Activated CD4-positive, alpha-beta T cell treated with anti-CD3 and anti-CD28 coated beads, Interleukin-10, Interleukin-2, amounts not matched to agents 100 ng/mL and 50 ng/mL, durations not matched to agents 16 hours and 8 hours (primary cell): Measurements from ENCODE around the gene HSPA12B.

Source experiments
- DNase-seq: peaks from one replicate; pipeline ENCODE4 v3.0.0-alpha.2; 2020

HSPA12B gene

GRCh38 chr20:3767427-3768341, 35.2 kb downstream of the HSPA12B start, which contains the start of gene ADISSP:
ADISSP (minus strand) TSS chr20:3767753; CDS start chr20:3760100, 7,653 bp downstream.
- peak; percentile 100 for DNase-seq

- DNase-seq, result peak; percentile 78
These were observed 36.1 kb downstream of the HSPA12B start for GRCh38 chr20:3768342-3769130.

DNA sequence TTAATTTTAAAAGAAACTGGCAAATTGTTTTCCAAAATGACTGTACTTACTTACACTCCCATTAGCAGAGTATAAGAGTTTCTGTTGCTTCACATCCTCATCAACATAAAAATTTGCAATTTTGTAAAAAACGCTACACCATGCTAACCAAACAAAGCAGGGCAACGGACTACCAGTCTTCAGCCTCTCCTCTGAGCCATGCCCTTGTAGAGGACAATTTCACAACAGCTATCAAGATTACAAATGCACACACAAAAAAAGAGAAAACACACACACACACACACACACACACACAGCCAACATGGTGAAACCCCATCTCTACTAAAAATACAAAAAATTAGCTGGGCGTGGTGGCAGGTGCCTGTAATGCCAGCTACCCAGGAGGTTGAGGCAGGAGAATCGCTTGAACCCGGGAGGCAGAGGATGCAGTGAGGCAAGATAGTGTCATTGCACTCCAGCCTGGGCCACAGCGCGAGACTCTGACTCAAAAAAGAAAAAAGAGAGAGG, 39.1 kb downstream of the HSPA12B start:
- no peak for DNase-seq

DNA sequence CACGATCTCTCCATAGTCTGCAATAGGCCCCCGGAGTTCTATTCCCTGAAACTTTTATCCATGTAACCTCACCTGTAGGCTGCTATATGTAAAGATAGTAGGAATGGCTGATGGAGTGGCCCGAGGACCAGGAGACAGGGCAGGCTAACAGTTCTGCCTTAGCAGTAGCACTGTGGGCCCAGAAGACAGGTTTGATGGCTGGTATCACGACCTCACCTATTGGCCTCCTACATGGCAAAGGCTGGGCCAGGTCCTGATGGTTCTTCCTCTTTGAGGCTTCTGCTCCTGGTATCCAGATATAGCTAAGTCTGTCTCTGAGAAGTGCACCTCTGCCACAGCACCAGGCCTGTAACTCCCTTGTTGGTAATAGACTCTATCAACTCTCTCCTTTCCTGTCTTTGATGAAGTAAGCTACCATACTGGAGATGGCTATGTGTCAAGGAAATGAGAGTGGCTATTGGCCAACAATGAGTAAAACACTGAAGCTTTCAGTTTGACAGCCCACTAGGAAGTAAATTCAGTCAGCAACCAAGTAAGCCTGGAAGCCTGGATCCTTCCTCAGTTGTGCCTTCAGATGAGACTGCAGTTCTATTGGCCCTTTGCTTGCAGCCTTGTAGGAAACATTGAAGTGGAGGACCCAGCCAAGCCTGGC, 43.1 kb downstream of the HSPA12B start:
- no peak for DNase-seq

DNA sequence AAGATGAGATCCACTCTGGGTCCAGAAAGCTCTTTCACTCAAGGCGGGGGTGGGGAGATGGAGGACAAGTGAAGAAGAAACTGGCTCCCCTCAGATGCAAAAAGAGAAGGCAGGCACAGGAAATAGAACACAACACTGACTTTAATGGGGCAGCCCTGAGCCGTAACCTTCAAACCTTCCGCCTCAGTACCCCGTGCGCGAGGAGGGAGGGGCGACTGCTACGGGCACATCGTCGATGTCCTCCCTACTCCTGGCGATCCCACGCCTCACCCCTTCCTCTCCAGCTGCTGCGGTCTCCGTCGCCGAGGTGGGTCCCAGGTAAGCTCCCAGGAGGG, 44.9 kb downstream of the HSPA12B start:
- no peak for DNase-seq

- peak; percentile 55 for DNase-seq
These were observed 45.5 kb downstream of the HSPA12B start for GRCh38 chr20:3777716-3778629.

DNA sequence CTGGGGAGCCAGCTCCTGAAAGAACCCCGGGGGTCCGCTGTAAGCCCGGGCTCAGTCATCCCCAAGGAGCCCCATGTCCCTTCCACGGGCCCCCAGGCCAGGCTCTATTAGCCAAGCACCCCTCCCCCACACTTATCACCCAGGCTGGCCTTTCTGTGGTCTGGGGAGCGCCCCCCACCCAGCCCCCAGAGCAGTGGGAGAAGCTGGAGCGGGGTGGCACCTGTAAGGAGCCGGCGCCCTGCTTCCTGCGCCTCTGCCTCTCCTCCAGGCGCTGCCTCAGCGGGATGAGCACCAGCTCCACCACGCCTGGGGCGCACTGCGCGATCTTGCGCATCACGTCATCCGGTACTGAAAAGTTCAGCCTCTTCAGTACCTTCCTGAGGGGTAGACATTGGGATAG, 46.5 kb downstream of the HSPA12B start:
- DNase-seq, result no peak

DNA sequence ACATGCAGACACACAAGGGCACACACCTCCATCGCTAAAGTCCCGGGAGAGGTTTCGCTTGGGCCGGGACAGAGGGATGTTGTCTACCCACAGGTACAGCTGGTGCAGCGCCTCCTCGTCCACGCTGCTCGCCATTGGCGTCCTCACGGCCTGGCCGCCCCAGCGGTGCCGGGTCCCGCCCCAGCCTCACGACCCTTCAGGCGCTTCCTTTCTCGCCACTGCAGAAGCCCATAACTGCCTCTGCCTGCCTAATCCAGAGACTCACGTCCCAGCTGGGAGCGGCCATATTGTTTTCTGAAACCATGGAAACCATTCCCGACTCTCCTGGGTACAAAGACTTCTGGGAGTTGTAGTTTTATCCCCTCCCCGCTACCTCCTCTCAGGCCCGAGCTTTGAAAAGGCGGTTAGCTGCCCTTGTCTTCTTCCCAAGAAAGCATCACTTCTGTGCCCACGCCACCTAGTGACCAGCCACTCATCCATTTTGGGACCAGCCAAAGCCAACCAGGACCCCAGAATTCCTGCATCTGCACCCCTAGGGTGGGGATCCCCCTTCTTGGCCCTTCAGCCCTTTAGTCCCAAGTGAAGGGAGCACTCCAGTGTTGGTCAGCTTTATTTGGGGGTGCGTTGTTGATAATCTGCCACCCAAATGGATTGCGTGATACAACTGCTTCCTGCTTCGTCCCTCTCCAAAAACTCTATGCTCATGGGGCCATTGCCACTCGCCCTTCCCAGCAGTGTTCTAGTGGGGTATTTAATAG, 48.8 kb downstream of the HSPA12B start, which contains the start of gene SPEF1:
Gene SPEF1, minus strand, starts transcription at position 296 of the 758 bp plus-strand sequence. Its CDS starts 161 bp downstream, at position 135.
- DNase-seq, result peak; percentile 77

DNA sequence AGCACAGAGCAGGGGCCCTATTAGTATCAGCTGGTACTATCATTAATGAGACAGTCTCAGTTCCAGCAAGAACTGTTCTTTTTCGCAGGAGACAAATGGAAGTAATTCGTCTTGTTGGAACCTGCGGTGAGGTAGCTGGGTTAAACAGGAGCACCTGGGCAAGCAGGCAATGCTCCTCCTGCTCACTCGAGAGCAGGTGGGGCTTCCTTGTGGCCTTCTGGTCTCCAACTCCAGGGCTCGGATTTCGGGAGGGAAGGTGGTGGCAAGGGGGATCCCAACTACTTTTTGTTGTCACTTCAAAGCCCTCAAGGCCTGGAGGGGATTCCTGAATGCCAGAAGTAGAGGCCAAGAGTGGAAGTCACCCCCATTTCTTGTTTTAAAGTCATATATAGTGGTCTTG, 50.1 kb downstream of the HSPA12B start:
- no peak for DNase-seq

DNA sequence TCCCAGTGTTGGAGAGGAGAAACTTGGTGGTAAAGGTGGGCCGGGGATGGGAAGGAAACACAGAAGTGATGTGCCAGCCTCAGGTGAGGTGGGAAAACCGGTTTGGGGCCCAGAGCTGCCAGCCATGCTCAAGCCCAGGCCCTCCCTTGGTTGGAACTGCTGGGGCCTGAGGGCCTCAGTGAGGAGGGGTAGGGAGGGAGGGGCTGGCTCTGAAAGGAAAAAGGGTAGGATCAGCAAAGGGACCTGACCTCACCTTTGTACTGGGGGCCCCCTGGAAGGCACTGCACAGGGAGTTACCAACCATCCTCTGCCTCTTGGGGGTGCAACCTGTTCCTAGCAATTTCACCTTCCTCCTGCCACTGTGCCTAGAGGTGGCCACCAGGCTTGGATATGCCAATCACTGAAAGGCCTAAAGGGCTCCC, 50.6 kb downstream of the HSPA12B start:
- DNase-seq, result no peak

DNA sequence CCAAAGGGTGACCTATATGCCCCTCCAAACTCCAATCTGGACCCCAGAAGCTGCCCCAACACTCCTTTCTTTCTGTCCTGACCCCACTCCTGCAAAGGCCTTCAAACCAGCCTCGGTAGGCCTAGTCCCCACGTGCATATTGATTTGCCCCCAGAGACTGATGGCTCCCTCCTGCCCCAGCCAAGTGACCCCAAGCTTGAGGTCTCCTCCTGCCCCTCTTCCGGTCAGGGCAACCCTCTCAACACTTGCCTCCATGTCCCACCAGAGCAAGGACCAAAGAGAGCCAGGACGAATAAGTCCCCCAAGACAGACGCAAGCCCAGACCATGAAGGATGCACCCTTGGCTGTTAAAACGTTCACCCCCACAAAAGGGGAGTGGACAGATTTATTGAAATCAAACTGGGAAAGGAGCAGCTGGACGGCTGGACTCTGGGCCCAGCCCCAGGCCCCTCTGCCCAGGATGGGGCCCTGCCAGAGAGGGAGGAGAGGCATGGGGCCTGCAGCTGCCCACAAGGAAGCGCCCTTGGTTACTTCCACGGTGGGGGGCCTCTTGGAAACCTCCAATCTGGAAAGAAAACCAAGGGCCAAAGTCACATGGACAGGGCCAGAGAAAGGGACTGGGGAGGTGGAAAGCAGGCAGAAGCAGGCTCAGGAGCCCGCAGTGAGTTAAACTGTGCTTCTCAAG, 51.2 kb downstream of the HSPA12B start:
- no peak for DNase-seq

DNA sequence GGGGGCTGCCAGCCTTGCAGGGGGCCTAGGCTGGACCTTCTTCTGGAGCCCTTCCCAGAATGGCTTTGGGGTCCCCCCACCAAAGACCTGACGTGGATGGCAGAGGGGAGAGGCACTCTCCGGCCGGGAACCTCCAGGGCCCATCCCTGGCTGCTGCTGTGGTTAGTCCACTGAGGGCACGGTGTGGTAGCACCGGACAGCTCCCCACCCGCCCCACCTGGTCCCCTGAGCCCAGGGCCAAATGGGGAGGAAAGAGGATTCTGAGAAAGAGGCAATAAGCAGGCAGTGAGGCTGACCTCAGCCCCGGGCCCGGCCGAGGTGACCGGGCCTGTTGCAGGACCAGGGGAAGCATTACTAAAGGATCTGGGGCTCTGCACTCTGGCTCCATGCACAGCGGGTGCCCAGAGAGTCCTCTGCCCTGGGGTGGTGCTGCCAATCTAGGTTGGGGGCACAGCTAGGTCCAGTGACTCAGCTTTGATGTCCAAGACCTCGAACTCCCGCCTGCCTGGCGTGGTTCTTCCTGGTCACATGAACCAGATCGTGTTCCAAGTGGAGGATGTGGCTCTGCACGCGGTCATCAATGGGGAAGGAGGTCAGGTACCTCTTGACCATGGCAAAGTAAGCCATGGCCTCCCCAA, 51.9 kb downstream of the HSPA12B start:
- DNase-seq, result no peak

DNA sequence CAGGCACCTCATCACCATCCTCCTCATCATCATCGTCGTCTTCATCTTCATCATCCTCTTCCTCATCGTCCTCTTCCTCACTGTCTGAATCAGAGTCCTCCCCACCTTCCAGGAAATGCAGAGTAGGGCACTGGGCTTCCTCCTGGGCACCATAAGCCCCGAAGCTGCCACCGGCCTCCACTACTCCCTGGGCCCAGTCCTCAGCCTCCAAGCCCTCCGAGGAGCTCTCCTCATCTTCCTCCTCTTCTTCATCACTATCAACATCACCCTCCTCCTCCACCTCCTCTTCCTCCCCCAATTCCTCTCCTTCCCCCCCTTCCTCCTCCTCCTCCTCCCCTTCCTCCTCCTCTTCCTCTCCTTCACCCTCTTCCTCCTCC, 52.4 kb downstream of the HSPA12B start:
- DNase-seq, result no peak

- DNase-seq, result no peak
These were observed 53.0 kb downstream of the HSPA12B start for GRCh38 chr20:3785240-3786125.

- peak; percentile 53 for DNase-seq
These were observed 53.6 kb downstream of the HSPA12B start for GRCh38 chr20:3786126-3786484.

DNA sequence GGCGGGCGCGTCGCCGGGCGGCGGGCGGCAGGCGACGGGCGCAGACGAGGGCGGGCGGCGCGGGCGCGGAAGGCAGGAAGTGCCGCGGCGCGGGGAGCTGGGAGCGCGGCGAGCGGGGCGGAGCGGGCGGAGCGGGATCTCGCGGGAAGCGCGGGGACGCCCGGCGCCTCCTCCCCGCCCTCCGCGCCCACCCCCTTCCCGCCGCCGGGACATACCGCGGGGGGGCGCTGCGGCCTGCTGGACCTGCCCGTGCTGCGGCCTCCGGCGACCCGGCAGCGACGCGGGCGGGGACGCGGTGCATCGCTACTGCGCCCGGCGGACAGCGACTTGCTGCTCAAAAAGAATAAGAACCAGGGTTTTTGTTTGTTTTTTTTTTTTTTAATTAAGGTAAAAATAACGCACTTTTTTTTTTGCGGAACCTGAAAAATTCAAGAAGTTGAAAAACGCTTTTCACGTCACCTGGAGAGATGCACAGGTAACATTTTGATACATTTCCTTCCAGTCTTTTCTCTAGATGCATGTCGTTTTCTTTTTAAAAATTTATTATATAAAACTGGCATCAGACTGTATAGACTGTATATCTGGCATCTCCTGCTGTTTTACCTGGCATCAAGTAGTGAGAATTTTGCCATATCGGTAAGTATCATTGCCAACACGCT, 54.3 kb downstream of the HSPA12B start, which contains the start of gene CENPB:
Gene CENPB, minus strand, starts transcription at position 76 of the 659 bp plus-strand sequence. CDS start 257 bp downstream, outside the sequence.
- peak; percentile 94 for DNase-seq

DNA sequence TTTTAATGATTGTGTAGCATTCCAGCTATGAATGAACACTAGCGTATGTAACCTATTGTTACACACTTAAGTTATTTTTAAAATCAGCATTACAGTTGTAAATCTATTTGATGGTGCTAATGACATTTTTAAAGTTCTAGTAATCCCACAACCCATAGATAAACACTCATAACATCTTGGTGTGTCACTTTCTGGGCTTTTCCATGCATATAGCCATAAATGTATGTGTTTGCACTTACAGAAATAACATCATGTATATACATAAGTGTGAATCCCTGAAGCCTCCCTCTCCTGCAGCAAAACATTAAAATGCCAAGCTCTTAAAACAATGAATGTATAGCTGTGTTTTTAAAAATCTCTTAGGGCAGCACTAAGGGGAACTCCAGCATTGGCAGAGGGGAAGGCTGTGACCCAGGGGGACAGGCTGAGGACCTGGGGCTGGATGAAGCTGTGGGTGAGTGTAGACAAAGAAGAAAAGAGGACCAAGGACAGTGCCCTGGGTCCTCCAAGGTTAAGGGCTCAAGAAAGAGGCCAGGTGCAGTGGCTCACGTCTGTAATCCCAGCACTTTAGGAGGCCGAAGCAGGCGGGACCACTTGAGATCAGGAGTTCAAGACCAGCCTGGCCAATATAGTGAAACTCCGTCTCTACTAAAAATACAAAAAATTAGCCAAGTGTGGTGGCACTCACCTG, 55.0 kb downstream of the HSPA12B start:
- DNase-seq, result no peak

DNA sequence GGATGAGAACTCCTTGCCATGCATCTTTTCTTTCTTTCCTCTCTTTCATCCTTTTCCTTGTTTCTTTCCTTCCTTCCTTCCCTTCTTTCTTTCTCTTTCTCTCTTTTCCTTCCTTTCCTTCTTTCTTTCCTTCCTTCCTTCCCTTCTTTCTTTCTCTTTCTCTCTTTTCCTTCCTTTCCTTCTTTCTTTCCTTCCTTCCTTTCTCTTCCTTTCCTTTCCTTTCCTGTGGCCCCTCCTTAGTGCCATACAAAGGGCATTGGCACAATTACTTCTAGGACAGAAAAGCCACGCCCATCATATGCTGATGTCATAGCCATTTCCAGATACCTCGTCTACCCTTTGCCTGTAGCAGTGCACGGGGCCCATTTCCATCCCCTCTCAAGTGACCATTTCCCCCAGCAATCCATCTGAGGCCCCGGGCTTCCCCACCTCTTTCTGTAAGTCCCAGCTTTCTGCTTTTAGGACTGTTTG, 56.2 kb downstream of the HSPA12B start:
- no peak for DNase-seq
